Measurements from ENCODE around the gene LHX6.

DNA sequence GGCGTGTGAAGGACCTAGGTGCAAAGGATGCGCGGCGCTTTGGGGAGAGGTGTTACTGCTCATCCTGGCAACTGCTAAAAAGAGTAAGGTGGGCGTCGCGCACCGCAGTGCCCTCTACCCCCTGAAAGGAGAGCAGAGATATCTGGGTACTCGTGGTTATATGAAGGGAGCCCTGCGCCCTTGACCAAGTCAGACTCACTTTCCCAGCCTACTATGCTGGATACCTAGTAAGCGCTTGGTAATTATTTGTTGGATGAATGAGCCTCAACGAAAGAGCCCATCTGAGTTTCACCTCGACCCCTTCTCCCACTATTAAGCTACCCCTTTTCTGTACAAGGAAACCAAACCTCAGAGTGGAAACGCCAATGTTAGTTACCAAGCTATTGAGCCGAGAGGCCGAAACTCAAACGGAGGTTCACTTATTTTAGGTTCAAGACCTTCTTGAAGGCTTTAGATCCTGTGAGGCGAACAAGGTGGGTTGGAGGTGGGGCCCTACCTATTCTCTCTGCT lies 8.0 kb downstream of the LHX6 start:
- TF ChIP-seq, protein P1, sequence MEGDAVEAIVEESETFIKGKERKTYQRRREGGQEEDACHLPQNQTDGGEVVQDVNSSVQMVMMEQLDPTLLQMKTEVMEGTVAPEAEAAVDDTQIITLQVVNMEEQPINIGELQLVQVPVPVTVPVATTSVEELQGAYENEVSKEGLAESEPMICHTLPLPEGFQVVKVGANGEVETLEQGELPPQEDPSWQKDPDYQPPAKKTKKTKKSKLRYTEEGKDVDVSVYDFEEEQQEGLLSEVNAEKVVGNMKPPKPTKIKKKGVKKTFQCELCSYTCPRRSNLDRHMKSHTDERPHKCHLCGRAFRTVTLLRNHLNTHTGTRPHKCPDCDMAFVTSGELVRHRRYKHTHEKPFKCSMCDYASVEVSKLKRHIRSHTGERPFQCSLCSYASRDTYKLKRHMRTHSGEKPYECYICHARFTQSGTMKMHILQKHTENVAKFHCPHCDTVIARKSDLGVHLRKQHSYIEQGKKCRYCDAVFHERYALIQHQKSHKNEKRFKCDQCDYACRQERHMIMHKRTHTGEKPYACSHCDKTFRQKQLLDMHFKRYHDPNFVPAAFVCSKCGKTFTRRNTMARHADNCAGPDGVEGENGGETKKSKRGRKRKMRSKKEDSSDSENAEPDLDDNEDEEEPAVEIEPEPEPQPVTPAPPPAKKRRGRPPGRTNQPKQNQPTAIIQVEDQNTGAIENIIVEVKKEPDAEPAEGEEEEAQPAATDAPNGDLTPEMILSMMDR (IDR thresholded peaks at IDR 0.05) = no peak
- TF ChIP-seq POLR2A (IDR thresholded peaks at IDR 0.05) (no peak), POLR2AphosphoS5 (IDR thresholded peaks at IDR 0.05) (no peak), EP300 (IDR thresholded peaks at IDR 0.05) (no peak)

Data from upper lobe of left lung (tissue), 4 donors.